BLaER1 treated with 17β-estradiol and CSF1 and Interleukin-3, amounts not matched to agents 10 nM and 100 nM (cell line): ENCODE results near the gene CERT1.

Experiments used
- H3K27ac ChIP-seq, 11 experiments: shearing (Covaris generic); formaldehyde crosslinking; 2 replicates each; pipeline ENCODE4 v1.8.1; 2022
- H3K27me3 ChIP-seq, 11 experiments: shearing (Covaris generic); formaldehyde crosslinking; 2 replicates each; pipeline ENCODE4 v1.8.1; 2022
- H3K36me3 ChIP-seq, 11 experiments: shearing (Covaris generic); formaldehyde crosslinking; 2 replicates each; pipeline ENCODE4 v1.8.1; 2022
- H3K4me1 ChIP-seq, 10 experiments: shearing (Covaris generic); formaldehyde crosslinking; 2 replicates each; pipeline ENCODE4 v1.8.1; 2022
- H3K4me2 ChIP-seq, 11 experiments: shearing (Covaris generic); formaldehyde crosslinking; 2 replicates each; pipeline ENCODE4 v1.8.1; 2022
- H3K4me3 ChIP-seq, 10 experiments: shearing (Covaris generic); formaldehyde crosslinking; 2 replicates each; pipeline ENCODE4 v1.8.1; 2022
- H3K9ac ChIP-seq, 11 experiments: shearing (Covaris generic); formaldehyde crosslinking; 2 replicates each; pipeline ENCODE4 v1.8.1; 2022
- H3K9me3 ChIP-seq, 11 experiments: shearing (Covaris generic); formaldehyde crosslinking; replicated peaks in 1 of 11; 2 replicates each; pipeline ENCODE4 v1.8.1; 2022
- H4K20me1 ChIP-seq, 11 experiments: shearing (Covaris generic); formaldehyde crosslinking; 2 replicates each; pipeline ENCODE4 v1.8.1; 2022
- Cebpa-rat ChIP-seq, 11 experiments: shearing (Covaris generic); IDR thresholded peaks; 2 replicates each; pipeline ENCODE4 v1.8.1; 2022

Gene CERT1

DNA sequence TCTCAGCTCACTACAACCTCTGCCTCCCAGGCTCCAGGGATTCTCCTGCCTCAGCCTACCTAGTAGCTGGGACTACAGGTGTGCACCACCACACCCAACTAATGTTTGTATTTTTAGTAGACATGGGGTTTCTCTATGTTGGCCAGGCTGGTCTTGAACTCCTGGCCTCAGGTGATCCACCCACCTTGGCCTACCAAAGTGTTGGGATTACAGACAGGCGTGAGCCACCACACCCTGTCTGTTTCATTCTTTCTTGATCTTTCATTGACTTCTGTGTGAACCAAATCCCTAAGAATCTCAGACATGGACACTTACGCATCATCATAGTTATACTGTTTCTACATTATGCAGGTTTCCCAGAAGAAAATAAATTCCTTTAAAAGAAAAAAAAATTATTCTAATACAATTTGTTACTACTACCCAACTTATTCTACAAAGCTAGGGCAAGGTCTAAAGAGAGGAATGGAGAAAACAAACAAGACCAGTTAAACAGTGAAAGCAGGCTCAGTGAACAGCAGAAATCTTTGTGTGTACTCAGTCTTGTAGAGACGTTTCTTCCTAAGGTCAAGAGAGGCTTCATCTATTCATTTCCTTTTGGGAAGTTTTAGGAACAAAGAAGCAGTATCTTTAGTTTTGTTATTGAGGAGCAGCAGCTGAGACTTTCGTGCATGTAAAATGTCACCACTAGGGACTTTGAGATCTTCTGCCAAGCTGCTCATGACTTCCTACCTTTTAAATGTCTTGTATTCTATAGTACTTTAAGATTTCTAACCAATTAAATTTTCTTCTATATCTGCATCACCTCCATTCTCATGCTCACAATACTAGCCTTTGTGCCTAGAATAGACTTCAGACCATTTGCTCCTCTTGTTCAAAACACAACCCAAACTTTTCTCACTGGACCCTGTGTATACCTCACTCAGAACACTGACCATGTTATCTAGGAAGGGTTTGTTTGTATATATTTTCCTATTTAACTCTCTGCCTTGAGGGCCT lies 180.0 kb downstream of the CERT1 start:
- Histone ChIP-seq H3K4me1 (peaks cover 0 to 8% (median 5%) of the 10 kb centered on the region in 10 experiments; a peak in 12 of 20 replicates), H3K9me3 (peaks cover 0 to 14% (median 0%) of the 10 kb centered on the region in 11 experiments; a peak in 5 of 22 replicates), H3K4me3 (no peak overlapping the region), H3K27ac (no peak overlapping the region), H3K27me3 (no peaks in the 10 kb centered on the region), H3K36me3 (no peaks in the 10 kb centered on the region), H4K20me1 (no peaks in the 10 kb centered on the region), H3K9ac (no peak overlapping the region), H3K4me2 (no peak overlapping the region)
- TF ChIP-seq Cebpa-rat (IDR thresholded peaks at IDR 0.05) = no peak

DNA sequence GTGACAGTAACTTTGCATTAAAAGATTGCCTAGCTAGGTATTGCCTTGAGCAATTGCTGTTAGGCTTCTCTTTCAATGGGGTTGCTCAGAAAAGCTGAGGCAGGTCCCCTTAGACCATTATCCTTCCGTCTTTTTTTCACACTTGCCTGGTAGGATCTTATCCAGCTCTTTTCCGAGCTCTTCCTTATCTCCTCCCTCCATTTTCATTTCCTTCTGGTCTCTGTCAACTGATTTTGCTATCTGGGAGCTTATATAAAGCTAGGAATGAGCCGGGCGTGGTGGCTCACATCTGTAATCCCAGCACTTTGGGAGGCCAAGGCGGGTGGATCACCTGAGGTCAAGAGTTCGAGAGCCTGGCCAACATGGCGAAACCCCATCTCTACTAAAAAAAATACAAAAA lies 181.0 kb downstream of the CERT1 start:
- H3K4me2 ChIP-seq = no peak overlapping the region
- no peaks in the 10 kb centered on the region for H3K36me3 ChIP-seq
- 0 out of 20 replicates have a peak, but pooled peaks cover 0 to under 1% (median 0%) of the 10 kb centered on the region in 10 experiments for H3K4me1 ChIP-seq
- TF ChIP-seq Cebpa-rat (IDR thresholded peaks at IDR 0.05) = no peak
- H3K9me3 ChIP-seq = peaks cover 0 to 14% (median 0%) of the 10 kb centered on the region in 11 experiments; a peak in 5 of 22 replicates
- no peaks in the 10 kb centered on the region for H3K27me3 ChIP-seq
- H4K20me1 ChIP-seq = no peaks in the 10 kb centered on the region
- no peak overlapping the region for H3K27ac ChIP-seq
- H3K9ac ChIP-seq = no peak overlapping the region
- no peak overlapping the region for H3K4me3 ChIP-seq
